Liver (tissue), 9 donors: ENCODE results near the gene ZNF860. TPM values are rescaled to one million over a fixed set of nuclear protein-coding genes. Genes with fewer than 3 reads are reported as not detected.
A peak's percentile ranks its signal among the peaks of the same experiment; 100 is the strongest.

Source experiments
- DNase-seq: peaks from one replicate; pipeline ENCODE4 v3.0.0-alpha.2; 2017; ENCODE audit warnings: low spot score
- H3K27ac ChIP-seq, 2 donors: one replicate each; pipeline ENCODE4 v1.7.0; 2013; ENCODE audit warnings: inconsistent platforms in 2 of 2, low read length in 2 of 2, control low read depth in 1 of 2, low read depth in 1 of 2, mild to moderate bottlenecking in 1 of 2
- H3K27me3 ChIP-seq, 4 donors: one replicate each; pipeline versions ENCODE4 v1.6.1 to v1.7.0; 2013; ENCODE audit warnings: low read length in 3 of 4, inconsistent platforms in 1 of 4, mild to moderate bottlenecking in 1 of 4, moderate library complexity in 1 of 4; ENCODE audit not compliant: control insufficient read depth in 4 of 4, insufficient read depth in 4 of 4
- H3K36me3 ChIP-seq, 4 donors: one replicate each; pipeline versions ENCODE4 v1.6.1 to v1.7.0; 2013; ENCODE audit warnings: low read length in 3 of 4, mild to moderate bottlenecking in 3 of 4, low read depth in 1 of 4, moderate library complexity in 1 of 4; ENCODE audit not compliant: control insufficient read depth in 4 of 4, insufficient read depth in 3 of 4
- H3K4me1 ChIP-seq, 4 donors: one replicate each; pipeline versions ENCODE4 v1.6.1 to v1.7.0; 2013; ENCODE audit warnings: low read length in 3 of 4, mild to moderate bottlenecking in 3 of 4, moderate library complexity in 1 of 4; ENCODE audit not compliant: control insufficient read depth in 4 of 4, insufficient read depth in 4 of 4
- H3K4me3 ChIP-seq, 3 donors: one replicate each; pipeline versions ENCODE4 v1.6.1 to v1.7.0; 2013; ENCODE audit warnings: low read length in 3 of 3, control low read depth in 1 of 3, low read depth in 1 of 3, mild to moderate bottlenecking in 1 of 3
- H3K9ac ChIP-seq, 2 donors: one replicate each; pipeline ENCODE4 v1.7.0; 2013; ENCODE audit warnings: low read length in 2 of 2, mild to moderate bottlenecking in 2 of 2, moderate library complexity in 2 of 2, control low read depth in 1 of 2, low read depth in 1 of 2
- H3K9me3 ChIP-seq, 4 donors: one replicate each; pipeline versions ENCODE4 v1.6.1 to v1.7.0; 2013; ENCODE audit warnings: low read length in 3 of 4; ENCODE audit not compliant: control insufficient read depth in 4 of 4
- ATF3 ChIP-seq: IDR thresholded peaks from 2 replicates; pipeline ENCODE4 v1.6.1; 2016; ENCODE audit warnings: antibody characterized with exemption
- CTCF ChIP-seq: fragments of 150-350 bp; IDR thresholded peaks from 2 replicates; pipeline ENCODE4 v1.5.1; 2017; ENCODE audit warnings: improper control_type of control experiment, low read depth, low read length; ENCODE audit not compliant: missing input control
- FOXA2 ChIP-seq: IDR thresholded peaks from 2 replicates; pipeline ENCODE4 v1.6.1; 2016; ENCODE audit warnings: antibody characterized with exemption
- GABPA ChIP-seq, 2 donors: IDR thresholded peaks in 1 of 2; conservative IDR thresholded peaks in 1 of 2; 2 replicates each; pipeline ENCODE4 v1.6.1; 2016; ENCODE audit warnings: antibody characterized with exemption in 2 of 2, mild to moderate bottlenecking in 1 of 2, moderate library complexity in 1 of 2
- HNF4G ChIP-seq: IDR thresholded peaks from 2 replicates; pipeline ENCODE4 v1.6.1; 2016; ENCODE audit warnings: antibody characterized with exemption
- JUND ChIP-seq, 2 donors: IDR thresholded peaks; 2 replicates each; pipeline ENCODE4 v1.6.1; 2016; ENCODE audit warnings: antibody characterized with exemption in 2 of 2
- MAX ChIP-seq: IDR thresholded peaks from 2 replicates; pipeline ENCODE4 v1.6.1; 2016; ENCODE audit warnings: antibody characterized with exemption
- NR2F2 ChIP-seq: IDR thresholded peaks from 2 replicates; pipeline ENCODE4 v1.6.1; 2016; ENCODE audit warnings: antibody characterized with exemption
- RAD21 ChIP-seq, 2 donors: IDR thresholded peaks; 2 replicates each; pipeline ENCODE4 v1.6.1; 2016; ENCODE audit warnings: antibody characterized with exemption in 2 of 2, mild to moderate bottlenecking in 2 of 2
- REST ChIP-seq: IDR thresholded peaks from 2 replicates; pipeline ENCODE4 v1.6.1; 2016; ENCODE audit warnings: antibody characterized with exemption, mild to moderate bottlenecking
- RXRA ChIP-seq, 2 donors: IDR thresholded peaks; 2 replicates each; pipeline ENCODE4 v1.6.1; 2017 to 2018; ENCODE audit warnings: antibody characterized with exemption in 2 of 2, mild to moderate bottlenecking in 1 of 2
- SP1 ChIP-seq: IDR thresholded peaks from 2 replicates; pipeline ENCODE4 v1.6.1; 2018; ENCODE audit warnings: antibody characterized with exemption, mild to moderate bottlenecking
- TAF1 ChIP-seq: conservative IDR thresholded peaks from 2 replicates; pipeline ENCODE4 v1.6.1; 2016; ENCODE audit warnings: antibody characterized with exemption, mild to moderate bottlenecking
- YY1 ChIP-seq: IDR thresholded peaks from 2 replicates; pipeline ENCODE4 v1.6.1; 2016; ENCODE audit warnings: antibody characterized with exemption, mild to moderate bottlenecking
- ZBTB33 ChIP-seq: IDR thresholded peaks from 2 replicates; pipeline ENCODE4 v1.6.1; 2016; ENCODE audit warnings: antibody characterized with exemption
- WGBS: extraction: QIAGEN DNeasy Blood & Tissue Kit; methylation state at CpG from one replicate; pipeline ENCODE4 v1.1.7; 2013; 5-methylcytosine and 5-hydroxymethylcytosine counted together
- polyA plus RNA-seq, 2 donors: library from polyadenylated mRNA; stranded (reverse) in 1 of 2; unstranded in 1 of 2; fragments of 200-250 nt in 1 of 2; fragments of >200 nt in 1 of 2; fragmentation: Nextera tagmentation in 1 of 2; extraction: Ambion mirVana in 1 of 2; gene quantifications; one replicate each; pipeline versions ENCODE4 v1.2.1 to v1.2.3, GENCODE V29; 2013 to 2015
- total RNA-seq, 2 donors: library from RNA; depleted of rRNA; stranded (reverse); fragments of >200 nt; gene quantifications; one replicate each; pipeline ENCODE4 v1.2.3, GENCODE V29; 2014
- donor health status: healthy.
- donor health status: healthy.
- donor health status: healthy.
- donor health status: healthy.
- donor health status: healthy.

The ZNF860 gene
- total and polyA plus RNA-seq, 4 donors: 0.10 to 0.42 (median 0.17) TPM; not detected in 1

- H3K36me3 ChIP-seq: no peaks in the 10 kb centered on the region
- H3K9ac ChIP-seq: no peak overlapping the region
- TF ChIP-seq ZBTB33 (no peak), YY1 (no peak), REST (no peak)
- H3K4me3 ChIP-seq: no peak overlapping the region
- no peaks in the 10 kb centered on the region for H3K4me1 ChIP-seq
- peak overlapping the region in 1 of 2 donors; percentile 27 for H3K27ac ChIP-seq
- no peaks in the 10 kb centered on the region for H3K9me3 ChIP-seq
- DNase-seq: no peak
- H3K27me3 ChIP-seq: no peaks in the 10 kb centered on the region
- WGBS: 73% methylated on average over 2 of the region's 2 CpGs
These were observed 13.1 kb upstream of the ZNF860 start for GRCh38 chr3:31968369-31968926.

- Histone ChIP-seq H3K27me3 (no peaks in the 10 kb centered on the region), H3K36me3 (no peaks in the 10 kb centered on the region), H3K4me3 (no peak overlapping the region), H3K27ac (peak overlapping the region in 1 of 2 donors; percentile 21), H3K9me3 (no peaks in the 10 kb centered on the region), H3K4me1 (no peaks in the 10 kb centered on the region), H3K9ac (no peak overlapping the region)
- DNase-seq: no peak
- 79% methylated on average over 6 of the region's 6 CpGs for WGBS
- TF ChIP-seq FOXA2 (no peak), NR2F2 (peak; percentile 5)
These were observed 12.6 kb upstream of the ZNF860 start for GRCh38 chr3:31968927-31969418.

GRCh38 chr3:31971607-31972006 lies 9.9 kb upstream of the ZNF860 start:
- Histone ChIP-seq H3K27ac (no peak overlapping the region), H3K9me3 (no peaks in the 10 kb centered on the region), H3K4me3 (no peak overlapping the region), H3K9ac (no peak overlapping the region), H3K36me3 (no peaks in the 10 kb centered on the region), H3K27me3 (no peaks in the 10 kb centered on the region), H3K4me1 (no peaks in the 10 kb centered on the region)
- 95% methylated on average over 3 of the region's 3 CpGs for WGBS
- no peak for DNase-seq
- TF ChIP-seq ZBTB33 (no peak), HNF4G (no peak), RAD21 (IDR thresholded peaks at IDR 0.05) (no peak), FOXA2 (no peak), MAX (no peak), TAF1 (no peak), ATF3 (no peak), NR2F2 (no peak), YY1 (no peak), RXRA (IDR thresholded peaks at IDR 0.05) (no peak), JUND (IDR thresholded peaks at IDR 0.05) (no peak), CTCF (no peak), SP1 (no peak), GABPA (IDR thresholded peaks at IDR 0.05 in 1 of 2, conservative IDR thresholded peaks at IDR 0.05 in 1 of 2) (no peak)
